Mesodermal cell (in vitro differentiated cells): Measurements from ENCODE around the gene DIAPH3.
A peak's percentile ranks its signal among the peaks of the same experiment; 100 is the strongest.

Source experiments
- H3K27ac ChIP-seq: 2 replicates; pipeline ENCODE4 v1.7.0; 2013; ENCODE audit warnings: mild to moderate bottlenecking, low read depth, low read length, moderate library complexity; ENCODE audit not compliant: severe bottlenecking
- H3K36me3 ChIP-seq: 2 replicates; pipeline ENCODE4 v1.7.1; 2013; ENCODE audit warnings: mild to moderate bottlenecking, low read length, moderate library complexity; ENCODE audit not compliant: control insufficient read depth, insufficient read depth
- H3K4me1 ChIP-seq: one replicate; pipeline ENCODE4 v1.7.1; 2013; ENCODE audit warnings: mild to moderate bottlenecking, low read length; ENCODE audit not compliant: insufficient read depth, control insufficient read depth, poor library complexity, severe bottlenecking
- H3K4me3 ChIP-seq: 2 replicates; pipeline ENCODE4 v1.7.0; 2013; ENCODE audit warnings: low read length, control low read depth, mild to moderate bottlenecking; ENCODE audit not compliant: insufficient read depth, poor library complexity, severe bottlenecking; ENCODE audit errors: extremely low read depth
- H3K9me3 ChIP-seq: 2 replicates; pipeline ENCODE4 v1.7.1; 2013; ENCODE audit warnings: mild to moderate bottlenecking, low read length, moderate library complexity; ENCODE audit not compliant: control insufficient read depth
- WGBS, 2 experiments: methylation state at CpG; one replicate each; pipeline ENCODE4 v1.1.5; 2013; ENCODE audit warnings: missing lambda C conversion rate in 2 of 2; ENCODE audit not compliant: insufficient coverage in 2 of 2; 5-methylcytosine and 5-hydroxymethylcytosine counted together

Gene DIAPH3

GRCh38 chr13:59677966-59678814 is 485.5 kb downstream of the DIAPH3 start:
- 80% methylated on average over 1 of the region's 6 CpGs; no CpG with 5 or more reads in 1 of the 2 experiments for WGBS, 2 experiments
- H3K36me3 ChIP-seq: peaks cover 6% of the 10 kb centered on the region
- peaks cover 6% of the 10 kb centered on the region for H3K4me1 ChIP-seq
- no peak overlapping the region for H3K4me3 ChIP-seq
- H3K9me3 ChIP-seq: no peaks in the 10 kb centered on the region
- H3K27ac ChIP-seq: no peak overlapping the region

DNA sequence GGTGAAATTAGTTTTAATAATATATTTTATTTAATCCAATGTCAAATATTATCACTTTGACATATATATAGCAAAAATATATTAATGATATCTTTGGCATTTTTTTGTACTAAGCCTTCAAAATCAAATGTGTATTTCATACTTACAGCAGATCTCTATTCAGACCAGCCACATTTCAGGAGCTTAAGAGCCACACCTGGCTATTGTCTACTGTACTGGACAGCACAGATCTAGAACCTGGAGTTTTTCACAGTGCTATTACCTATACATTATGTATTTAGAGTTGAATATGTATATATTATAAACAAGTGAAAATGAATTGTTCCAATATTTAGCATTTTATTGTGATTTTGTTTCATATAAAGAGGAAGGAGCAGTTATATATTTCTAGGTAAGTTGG is 486.3 kb downstream of the DIAPH3 start:
- H3K27ac ChIP-seq: no peak overlapping the region
- no peak overlapping the region for H3K4me3 ChIP-seq
- H3K9me3 ChIP-seq: no peaks in the 10 kb centered on the region
- peaks cover 6% of the 10 kb centered on the region for H3K36me3 ChIP-seq
- H3K4me1 ChIP-seq: peaks cover 6% of the 10 kb centered on the region

- no peak overlapping the region for H3K27ac ChIP-seq
- H3K4me3 ChIP-seq: no peak overlapping the region
- peaks cover 6% of the 10 kb centered on the region for H3K4me1 ChIP-seq
- peaks cover 6% of the 10 kb centered on the region for H3K36me3 ChIP-seq
- 88% methylated on average over 1 of the region's 1 CpG; no CpG with 5 or more reads in 1 of the 2 experiments for whole genome bisulfite sequencing, 2 experiments
- no peaks in the 10 kb centered on the region for H3K9me3 ChIP-seq
Measured at GRCh38 chr13:59674616-59675015, 489.1 kb downstream of the DIAPH3 start.

GRCh38 chr13:59673286-59673685 is 490.4 kb downstream of the DIAPH3 start:
- H3K27ac ChIP-seq: peak overlapping the region; percentile 37
- H3K4me3 ChIP-seq: no peak overlapping the region
- no CpG with 5 or more reads among the region's 1 CpG for WGBS, 2 experiments
- peaks cover 6% of the 10 kb centered on the region for H3K36me3 ChIP-seq
- no peaks in the 10 kb centered on the region for H3K4me1 ChIP-seq
- H3K9me3 ChIP-seq: no peaks in the 10 kb centered on the region

- no peaks in the 10 kb centered on the region for H3K9me3 ChIP-seq
- no CpG with 5 or more reads among the region's 4 CpGs for WGBS, 2 experiments
- H3K27ac ChIP-seq: no peak overlapping the region
- H3K36me3 ChIP-seq: peaks cover 6% of the 10 kb centered on the region
- no peaks in the 10 kb centered on the region for H3K4me1 ChIP-seq
- no peak overlapping the region for H3K4me3 ChIP-seq
Measured at GRCh38 chr13:59672445-59672844, 491.3 kb downstream of the DIAPH3 start.

DNA sequence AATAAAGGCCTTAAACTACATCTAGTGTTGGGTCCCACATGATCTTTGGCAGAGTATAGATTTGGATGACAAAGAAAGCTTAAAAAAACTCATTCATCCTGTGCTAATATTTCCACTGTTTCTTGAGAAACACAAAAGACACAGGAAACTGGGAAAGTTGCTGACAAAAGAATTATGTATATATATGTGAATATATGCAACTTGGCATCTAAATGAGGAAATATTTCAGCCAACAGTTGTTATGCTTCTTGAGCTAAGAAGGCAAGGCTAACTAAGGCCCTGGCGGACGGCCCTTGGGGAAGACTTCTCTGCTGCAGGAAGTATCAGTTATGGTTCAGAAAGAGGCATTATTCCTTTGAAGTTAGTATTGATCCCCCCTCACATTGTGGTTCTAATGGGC is 491.8 kb downstream of the DIAPH3 start:
- Histone ChIP-seq H3K4me3 (no peak overlapping the region), H3K27ac (no peak overlapping the region), H3K36me3 (peaks cover 6% of the 10 kb centered on the region), H3K9me3 (no peaks in the 10 kb centered on the region), H3K4me1 (no peaks in the 10 kb centered on the region)
- WGBS, 2 experiments: no CpG with 5 or more reads among the region's 2 CpGs

DNA sequence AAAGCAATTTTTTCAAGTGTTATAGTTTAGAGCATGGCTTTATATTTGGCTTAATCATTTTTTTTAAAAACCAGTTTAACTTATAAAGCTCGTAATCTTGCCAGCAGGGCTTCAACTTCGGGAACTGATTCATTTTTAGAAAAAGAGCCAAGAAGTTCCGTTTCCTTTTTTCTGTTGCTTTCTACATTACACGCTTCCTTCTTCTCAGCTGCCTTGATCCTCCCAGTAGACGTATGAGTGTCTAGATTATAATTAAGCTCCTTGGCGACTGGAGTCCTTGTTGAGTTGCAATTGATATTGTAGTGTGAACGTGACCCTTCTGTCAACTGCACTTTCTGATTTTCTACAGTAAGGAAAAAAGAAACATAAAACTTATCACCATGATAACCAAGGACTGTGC is 497.2 kb downstream of the DIAPH3 start:
- Histone ChIP-seq H3K36me3 (peaks cover 13% of the 10 kb centered on the region), H3K9me3 (no peaks in the 10 kb centered on the region), H3K4me3 (no peak overlapping the region), H3K27ac (no peak overlapping the region), H3K4me1 (no peaks in the 10 kb centered on the region)
- WGBS, 2 experiments: 77 to 100% methylated on average over 2 to 3 of the region's 7 CpGs

- WGBS, 2 experiments: 100% methylated on average over 1 to 2 of the region's 3 CpGs
- Histone ChIP-seq H3K27ac (no peak overlapping the region), H3K4me1 (no peaks in the 10 kb centered on the region), H3K4me3 (no peak overlapping the region), H3K36me3 (peaks cover 13% of the 10 kb centered on the region), H3K9me3 (no peaks in the 10 kb centered on the region)
Measured at GRCh38 chr13:59665732-59666131, 498.0 kb downstream of the DIAPH3 start.

DNA sequence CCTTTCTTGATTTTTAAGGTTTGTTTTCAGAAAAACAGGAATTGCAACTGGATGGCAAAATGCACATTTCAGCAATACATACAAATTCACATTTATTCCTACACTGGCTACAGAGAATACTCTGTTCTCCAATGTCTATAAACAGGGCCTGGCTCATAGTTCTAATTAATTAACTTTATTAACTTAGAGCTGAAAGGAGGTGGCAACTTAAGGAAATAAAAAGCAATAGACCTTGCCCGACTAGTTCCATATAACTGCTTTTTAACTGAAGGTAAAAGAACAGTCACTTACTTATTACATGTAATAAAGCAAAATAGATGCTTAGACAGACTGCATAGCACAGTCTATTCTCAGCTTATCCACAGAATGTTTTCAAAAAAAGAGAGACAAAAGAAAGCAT is 498.5 kb downstream of the DIAPH3 start:
- Histone ChIP-seq H3K4me3 (no peak overlapping the region), H3K27ac (no peak overlapping the region), H3K9me3 (no peaks in the 10 kb centered on the region), H3K4me1 (no peaks in the 10 kb centered on the region), H3K36me3 (peaks cover 13% of the 10 kb centered on the region)
- WGBS, 2 experiments: no CpG with 5 or more reads among the region's 1 CpG

GRCh38 chr13:59664586-59664985 is 499.1 kb downstream of the DIAPH3 start:
- Histone ChIP-seq H3K4me3 (no peak overlapping the region), H3K36me3 (peaks cover 13% of the 10 kb centered on the region), H3K9me3 (no peaks in the 10 kb centered on the region), H3K27ac (no peak overlapping the region), H3K4me1 (no peaks in the 10 kb centered on the region)
- 62 to 72% methylated on average over 4 to 6 of the region's 8 CpGs for WGBS, 2 experiments

DNA sequence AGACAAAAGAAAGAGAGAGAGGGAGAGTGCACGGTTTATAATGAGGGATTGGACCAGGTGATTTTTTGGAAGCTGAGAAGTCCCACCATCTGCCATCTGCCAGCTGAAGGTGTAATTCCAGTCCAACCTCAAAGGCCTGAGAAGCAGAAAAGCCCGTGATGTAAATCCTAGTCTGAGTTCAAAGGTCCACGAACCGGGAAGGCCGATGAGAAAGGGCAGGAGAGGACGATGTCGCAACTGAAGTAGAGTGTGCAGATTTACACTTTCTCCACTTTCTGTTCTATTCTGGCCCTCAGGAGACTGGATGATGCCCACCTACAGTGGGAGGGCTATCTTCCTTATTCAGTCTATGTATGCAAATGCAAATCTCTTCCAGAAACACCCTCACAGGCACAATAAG is 500.0 kb downstream of the DIAPH3 start:
- H3K4me1 ChIP-seq: no peaks in the 10 kb centered on the region

More for the DNA sequence above, 500.0 kb downstream of the DIAPH3 start:
- Histone ChIP-seq H3K4me3 (no peak overlapping the region), H3K27ac (no peak overlapping the region), H3K9me3 (no peaks in the 10 kb centered on the region), H3K36me3 (peaks cover 13% of the 10 kb centered on the region)
- 94 to 100% methylated on average over 5 to 6 of the region's 7 CpGs for WGBS, 2 experiments
